GM19035 (cell line): Measurements from ENCODE around the gene SHLD2.
"Not testable (repeated sequence)": the region's sequence is repeated elsewhere in the genome, so short reads cannot be mapped to it uniquely, and the experiment has no call there.

Experiments
- ATAC-seq: cut with Tn5 transposase; IDR thresholded peaks from one replicate; pipeline ENCODE4 v1.9.1; 2021; ENCODE audit not compliant: unreplicated experiment

Gene SHLD2

GRCh38 chr10:87137478-87137877 is 42.5 kb downstream of the SHLD2 start:
- not testable (repeated sequence) for ATAC-seq

GRCh38 chr10:87142230-87143108 is 47.5 kb downstream of the SHLD2 start:
- not testable (repeated sequence) for ATAC-seq

GRCh38 chr10:87143109-87143418 is 48.1 kb downstream of the SHLD2 start:
- ATAC-seq, result not testable (repeated sequence)

GRCh38 chr10:87145598-87145997 is 50.6 kb downstream of the SHLD2 start:
- ATAC-seq, result not testable (repeated sequence)

- ATAC-seq, result not testable (repeated sequence)
Measured at GRCh38 chr10:87149020-87149609, 54.1 kb downstream of the SHLD2 start.

- not testable (repeated sequence) for ATAC-seq
Measured at GRCh38 chr10:87151516-87151915, 56.5 kb downstream of the SHLD2 start.

GRCh38 chr10:87156841-87157240 is 61.8 kb downstream of the SHLD2 start:
- not testable (repeated sequence) for ATAC-seq

GRCh38 chr10:87157821-87158220 is 62.8 kb downstream of the SHLD2 start:
- ATAC-seq, result not testable (repeated sequence)

GRCh38 chr10:87162703-87163293 is 67.8 kb downstream of the SHLD2 start:
- ATAC-seq, result not testable (repeated sequence)

- ATAC-seq, result not testable (repeated sequence)
Measured at GRCh38 chr10:87163414-87163813, 68.4 kb downstream of the SHLD2 start.

- ATAC-seq, result not testable (repeated sequence)
Measured at GRCh38 chr10:87169857-87170256, 74.9 kb downstream of the SHLD2 start.

- not testable (repeated sequence) for ATAC-seq
Measured at GRCh38 chr10:87170705-87171104, 75.7 kb downstream of the SHLD2 start.

GRCh38 chr10:87171670-87172069 is 76.7 kb downstream of the SHLD2 start:
- ATAC-seq, result not testable (repeated sequence)

- ATAC-seq, result not testable (repeated sequence)
Measured at GRCh38 chr10:87172178-87172577, 77.2 kb downstream of the SHLD2 start.

- ATAC-seq, result not testable (repeated sequence)
Measured at GRCh38 chr10:87177587-87177986, 82.6 kb downstream of the SHLD2 start.

GRCh38 chr10:87184421-87184820 is 89.4 kb downstream of the SHLD2 start:
- not testable (repeated sequence) for ATAC-seq

GRCh38 chr10:87186016-87186415 is 91.0 kb downstream of the SHLD2 start:
- not testable (repeated sequence) for ATAC-seq

- not testable (repeated sequence) for ATAC-seq
Measured at GRCh38 chr10:87187573-87187972, 92.6 kb downstream of the SHLD2 start.

GRCh38 chr10:87191841-87192240 is 96.8 kb downstream of the SHLD2 start:
- not testable (repeated sequence) for ATAC-seq

- ATAC-seq, result peak; percentile 64
Measured at GRCh38 chr10:87200924-87201323, 105.9 kb downstream of the SHLD2 start.

GRCh38 chr10:87204801-87205200 is 109.8 kb downstream of the SHLD2 start:
- not testable (repeated sequence) for ATAC-seq

GRCh38 chr10:87206922-87207321 is 111.9 kb downstream of the SHLD2 start:
- ATAC-seq, result not testable (repeated sequence)
